Mucosa of rectum (tissue), 2 donors: ENCODE measurements around the gene ZRSR2.
"Not testable (repeated sequence)": the region's sequence is repeated elsewhere in the genome, so short reads cannot be mapped to it uniquely, and the experiment has no call there.

Experiments used
- H3K27ac ChIP-seq, 2 donors: one replicate each; pipeline ENCODE4 v1.7.0; 2013; ENCODE audit warnings: inconsistent platforms in 2 of 2, low read depth in 2 of 2, low read length in 2 of 2
- H3K27me3 ChIP-seq, 2 donors: one replicate each; pipeline ENCODE4 v1.7.0; 2013; ENCODE audit warnings: low read length in 2 of 2; ENCODE audit not compliant: control insufficient read depth in 2 of 2, insufficient read depth in 2 of 2
- H3K36me3 ChIP-seq, 2 donors: one replicate each; pipeline ENCODE4 v1.7.0; 2013; ENCODE audit warnings: low read length in 2 of 2; ENCODE audit not compliant: control insufficient read depth in 2 of 2, insufficient read depth in 2 of 2
- H3K4me1 ChIP-seq, 2 donors: one replicate each; pipeline ENCODE4 v1.7.0; 2013; ENCODE audit warnings: low read length in 2 of 2, mild to moderate bottlenecking in 1 of 2; ENCODE audit not compliant: control insufficient read depth in 2 of 2, insufficient read depth in 2 of 2
- H3K4me3 ChIP-seq, 2 donors: one replicate each; pipeline ENCODE4 v1.7.0; 2013; ENCODE audit warnings: low read length in 2 of 2
- H3K9ac ChIP-seq, 2 donors: one replicate each; pipeline ENCODE4 v1.7.0; 2013; ENCODE audit warnings: low read length in 2 of 2, low read depth in 1 of 2, mild to moderate bottlenecking in 1 of 2
- H3K9me3 ChIP-seq, 2 donors: one replicate each; pipeline ENCODE4 v1.7.0; 2013; ENCODE audit warnings: low read length in 2 of 2; ENCODE audit not compliant: control insufficient read depth in 2 of 2
- donor health status: healthy.
- donor health status: Normal muscosa, but diverticular disease.

ZRSR2 gene

DNA sequence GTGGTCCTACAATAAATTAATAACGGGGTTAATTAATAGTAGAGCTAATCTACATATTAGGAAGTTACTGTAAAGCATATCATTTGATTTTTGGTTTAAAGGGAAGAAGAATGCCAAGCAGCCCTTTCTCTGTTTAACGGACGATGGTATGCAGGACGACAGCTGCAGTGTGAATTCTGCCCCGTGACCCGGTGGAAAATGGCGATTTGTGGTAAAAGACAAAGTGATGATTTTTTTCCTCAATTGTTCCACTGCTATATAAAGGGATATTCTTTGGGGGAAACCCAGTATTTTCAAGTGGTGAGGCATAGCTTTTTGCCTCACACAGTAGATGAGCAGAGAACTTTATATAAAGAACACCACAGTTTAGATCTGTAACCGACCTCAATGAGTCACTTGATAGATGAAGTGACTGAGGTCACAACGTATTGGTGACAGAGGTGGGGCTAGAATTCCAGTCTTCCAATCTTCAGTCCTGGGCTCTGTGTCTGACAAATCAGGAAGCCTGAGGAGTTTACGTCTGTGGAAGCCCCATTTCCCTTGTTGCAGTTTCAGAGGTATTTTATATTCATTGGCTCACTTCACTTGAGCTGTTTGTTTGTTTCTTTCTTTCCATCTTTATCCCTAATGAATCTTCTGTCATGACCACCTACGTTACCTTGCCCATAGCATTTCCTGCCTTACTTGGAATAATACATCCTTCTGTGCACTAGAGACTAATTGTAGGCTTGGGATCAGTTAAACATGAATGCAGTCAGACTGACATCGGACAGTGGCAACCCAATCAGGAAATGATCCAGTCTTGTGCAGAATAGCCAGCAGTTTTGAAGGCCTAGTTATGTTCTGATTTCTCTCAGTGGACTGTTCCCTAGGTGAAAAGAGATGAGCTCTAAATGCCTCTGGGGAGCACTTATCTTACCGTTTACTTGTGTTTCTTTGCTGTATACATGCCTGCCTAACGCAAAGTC, 30.1 kb downstream of the ZRSR2 start:
- Histone ChIP-seq H3K9ac (no peak overlapping the region), H3K27me3 (no peaks in the 10 kb centered on the region), H3K4me3 (no peak overlapping the region), H3K9me3 (no peaks in the 10 kb centered on the region), H3K27ac (no peak overlapping the region), H3K36me3 (peaks cover 30 to 57% of the 10 kb centered on the region in 2 donors), H3K4me1 (no peaks in the 10 kb centered on the region)

DNA sequence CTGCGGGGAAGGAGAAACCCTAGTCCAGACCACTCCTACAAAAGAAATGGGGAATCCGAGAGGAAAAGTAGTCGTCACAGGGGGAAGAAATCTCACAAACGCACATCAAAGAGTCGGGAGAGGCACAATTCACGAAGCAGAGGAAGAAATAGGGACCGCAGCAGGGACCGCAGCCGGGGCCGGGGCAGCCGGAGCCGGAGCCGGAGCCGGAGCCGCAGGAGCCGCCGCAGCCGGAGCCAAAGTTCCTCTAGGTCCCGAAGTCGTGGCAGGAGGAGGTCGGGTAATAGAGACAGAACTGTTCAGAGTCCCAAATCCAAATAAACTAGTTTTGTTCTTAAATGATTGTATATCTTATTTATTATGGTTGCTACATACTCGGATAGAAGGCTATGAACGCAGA, 32.6 kb downstream of the ZRSR2 start:
- Histone ChIP-seq H3K4me3 (no peak overlapping the region), H3K36me3 (peaks cover 24 to 40% of the 10 kb centered on the region in 2 donors), H3K27ac (no peak overlapping the region), H3K9ac (no peak overlapping the region), H3K27me3 (no peaks in the 10 kb centered on the region), H3K9me3 (no peaks in the 10 kb centered on the region), H3K4me1 (no peaks in the 10 kb centered on the region)

DNA sequence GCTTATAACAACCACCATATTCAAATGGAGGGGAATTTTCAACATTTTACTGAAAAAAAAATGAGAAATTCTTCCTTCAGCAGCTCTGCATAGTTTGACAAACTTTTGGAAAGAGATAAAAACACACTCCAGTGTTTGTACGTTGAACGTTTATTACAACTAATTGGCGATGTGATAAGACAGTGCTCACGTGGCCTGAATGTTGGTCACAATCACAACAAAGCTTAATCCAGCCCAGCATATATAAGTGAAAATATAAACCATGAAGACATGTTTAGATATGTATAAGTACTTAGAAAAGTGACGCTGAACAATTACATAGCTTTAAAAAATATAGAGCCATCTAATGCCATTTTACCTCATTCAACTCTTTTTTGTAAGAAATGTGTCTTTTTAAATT, 35.7 kb downstream of the ZRSR2 start:
- Histone ChIP-seq H3K4me3 (no peak overlapping the region), H3K9me3 (no peaks in the 10 kb centered on the region), H3K27ac (no peak overlapping the region), H3K9ac (no peak overlapping the region), H3K36me3 (peaks cover 12 to 21% of the 10 kb centered on the region in 2 donors), H3K4me1 (no peaks in the 10 kb centered on the region), H3K27me3 (no peaks in the 10 kb centered on the region)

DNA sequence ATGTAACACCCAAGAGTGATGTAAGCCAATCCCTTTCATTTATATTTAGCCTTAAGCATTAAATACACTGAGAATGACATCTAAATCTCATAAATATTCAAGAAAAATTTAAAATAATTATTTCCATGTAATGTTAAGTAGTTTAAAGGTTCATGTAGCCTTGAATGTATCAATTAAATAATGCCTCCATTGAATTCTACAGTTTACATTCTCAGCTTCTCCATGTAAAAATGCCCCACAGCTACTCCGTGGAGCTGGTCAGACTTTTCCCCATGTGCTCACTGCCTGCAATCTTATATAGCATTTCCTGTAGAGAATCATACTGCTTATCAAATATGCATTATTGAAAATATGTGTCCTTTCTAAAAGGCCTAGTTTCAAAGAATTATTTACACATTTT, 38.9 kb downstream of the ZRSR2 start:
- Histone ChIP-seq H3K27ac (no peak overlapping the region), H3K9ac (no peak overlapping the region), H3K9me3 (no peaks in the 10 kb centered on the region), H3K36me3 (peaks cover 8% of the 10 kb centered on the region in 2 donors), H3K4me3 (no peak overlapping the region), H3K27me3 (no peaks in the 10 kb centered on the region), H3K4me1 (no peaks in the 10 kb centered on the region)

DNA sequence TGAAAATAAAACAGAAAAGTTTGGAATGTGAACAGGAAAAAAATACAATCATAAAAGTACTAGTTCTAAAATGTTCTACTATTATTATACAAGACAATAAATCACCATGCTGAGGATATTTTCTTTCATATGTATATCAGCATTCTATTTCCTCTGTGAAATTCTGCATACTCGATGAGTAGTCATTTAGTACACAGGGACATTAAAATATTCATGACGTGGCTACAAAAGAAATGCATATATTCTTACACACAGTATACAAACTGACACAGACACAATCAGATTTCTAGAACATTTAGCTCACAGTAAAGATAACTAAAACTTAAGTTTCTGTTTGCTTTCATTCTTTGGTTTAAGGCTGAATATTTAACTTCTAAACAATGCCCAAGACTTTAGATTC, 41.1 kb downstream of the ZRSR2 start:
- H3K4me3 ChIP-seq, H3K9me3 ChIP-seq, H3K4me1 ChIP-seq, H3K36me3 ChIP-seq, H3K27me3 ChIP-seq, H3K27ac ChIP-seq, H3K9ac ChIP-seq: not testable (repeated sequence)

DNA sequence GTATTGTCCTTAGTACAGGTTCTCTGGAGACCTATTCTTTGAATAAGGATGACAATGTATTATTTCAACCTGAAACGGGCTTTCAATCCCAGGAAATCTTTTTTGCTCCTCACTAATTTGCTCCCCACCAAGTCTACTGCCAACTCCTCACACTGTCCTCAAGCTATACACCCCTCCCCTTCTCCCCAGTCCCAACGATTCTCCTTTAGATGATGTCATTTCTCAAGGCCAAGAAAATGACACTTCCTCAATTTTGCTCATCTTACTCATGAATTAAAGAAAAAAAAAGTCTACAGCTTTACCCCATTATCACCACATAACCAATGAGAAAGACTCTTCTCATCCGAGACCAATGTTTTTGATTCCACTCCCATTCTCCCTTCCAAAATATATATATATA, 43.8 kb downstream of the ZRSR2 start:
- H3K9me3 ChIP-seq = no peaks in the 10 kb centered on the region
- H3K4me3 ChIP-seq = no peak overlapping the region
- H3K36me3 ChIP-seq = peaks cover 0 to 2% of the 10 kb centered on the region in 2 donors
- no peak overlapping the region for H3K27ac ChIP-seq
- no peaks in the 10 kb centered on the region for H3K27me3 ChIP-seq
- H3K4me1 ChIP-seq = no peaks in the 10 kb centered on the region
- no peak overlapping the region for H3K9ac ChIP-seq

DNA sequence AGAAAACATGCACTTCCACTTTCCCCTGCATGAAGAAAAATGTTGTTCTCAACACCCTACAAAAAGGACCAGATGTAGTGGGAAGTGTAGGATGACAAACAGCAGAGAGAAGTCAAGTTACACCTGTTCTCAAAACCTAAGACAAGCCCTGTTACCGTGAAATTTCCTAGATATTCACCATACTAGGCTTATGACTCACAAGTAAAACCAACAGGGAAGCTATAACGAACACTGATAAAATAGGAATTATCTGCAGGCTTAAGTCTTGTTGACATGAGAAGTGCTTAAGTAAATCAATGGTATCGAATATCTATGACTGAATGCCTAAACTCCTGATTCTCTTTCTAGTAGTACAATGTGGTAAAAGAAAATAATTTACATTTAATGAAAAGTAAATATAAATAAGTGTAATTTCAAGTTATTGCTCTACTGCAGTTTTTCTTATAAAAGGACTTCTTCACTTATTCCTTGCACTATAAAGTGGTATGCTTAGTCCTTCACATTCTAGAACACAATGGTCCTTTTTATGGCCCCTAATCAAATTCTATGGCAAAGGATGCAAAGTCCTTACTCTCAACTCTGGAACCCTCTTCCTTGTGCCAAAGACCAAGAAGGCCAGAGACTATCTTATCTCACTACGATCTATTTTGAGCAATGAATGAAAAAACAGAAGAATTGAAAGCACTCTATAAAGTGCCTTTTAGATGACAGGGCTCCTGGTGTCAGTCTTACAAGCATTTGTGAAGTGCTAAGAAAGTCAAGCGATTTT, 44.7 kb downstream of the ZRSR2 start:
- Histone ChIP-seq H3K4me1 (no peaks in the 10 kb centered on the region), H3K9me3 (no peaks in the 10 kb centered on the region), H3K27me3 (no peaks in the 10 kb centered on the region), H3K27ac (no peak overlapping the region), H3K36me3 (peaks cover 0 to 2% of the 10 kb centered on the region in 2 donors), H3K4me3 (no peak overlapping the region), H3K9ac (no peak overlapping the region)

DNA sequence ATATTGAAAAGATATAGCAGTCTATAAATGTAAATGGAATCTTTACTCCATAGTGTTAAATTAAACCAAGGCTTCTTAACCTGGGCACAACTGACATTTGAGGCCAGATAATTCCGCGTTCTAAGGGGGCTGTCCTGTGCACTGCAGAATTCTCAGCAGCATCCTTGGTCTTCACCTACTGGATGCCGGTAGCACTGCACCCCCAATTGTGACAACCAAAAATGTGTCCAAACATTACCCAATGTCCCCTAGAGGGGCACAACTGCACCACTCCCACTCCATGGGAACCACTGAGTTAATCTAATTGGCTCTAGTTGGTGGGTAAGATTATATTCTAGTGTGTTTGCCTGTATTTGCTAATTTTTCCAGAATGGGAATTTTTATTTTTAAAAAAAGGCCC, 47.7 kb downstream of the ZRSR2 start:
- H3K27ac ChIP-seq = no peak overlapping the region
- no peak overlapping the region for H3K4me3 ChIP-seq
- H3K9ac ChIP-seq = no peak overlapping the region
- no peaks in the 10 kb centered on the region for H3K27me3 ChIP-seq
- H3K9me3 ChIP-seq = no peaks in the 10 kb centered on the region
- peaks cover 0 to 1% of the 10 kb centered on the region in 2 donors for H3K36me3 ChIP-seq
- H3K4me1 ChIP-seq = no peaks in the 10 kb centered on the region

DNA sequence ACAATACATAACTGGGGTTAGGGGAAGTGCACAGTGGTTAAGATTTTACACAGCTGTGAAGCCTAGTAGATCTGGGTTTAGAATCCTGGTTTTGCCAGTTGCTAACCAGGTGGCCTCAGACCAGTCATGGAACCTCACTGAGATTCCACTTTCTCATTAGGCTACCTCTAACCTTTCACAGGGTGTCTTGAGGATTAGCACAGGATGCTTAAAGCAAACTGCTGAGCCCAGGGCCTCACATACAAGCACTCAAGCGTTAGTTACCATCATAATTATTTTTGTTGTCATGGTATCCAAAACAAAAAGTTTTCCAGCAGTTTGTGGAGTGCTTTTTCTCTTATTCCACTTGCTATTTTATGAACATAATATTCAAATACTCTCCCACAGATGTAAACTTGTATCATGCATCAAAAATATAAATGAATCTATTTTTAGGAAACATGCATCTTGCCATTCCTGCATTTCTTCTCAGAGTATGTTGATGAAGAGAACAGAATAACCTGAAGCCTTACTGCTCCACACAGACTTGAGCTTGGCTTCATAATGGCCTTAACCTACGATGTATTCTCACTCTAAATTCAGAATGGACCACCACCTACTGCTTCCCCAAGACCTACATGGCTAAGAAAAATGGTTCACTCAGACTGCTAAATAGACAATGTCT, 51.7 kb downstream of the ZRSR2 start:
- H3K4me3 ChIP-seq = no peak overlapping the region
- no peaks in the 10 kb centered on the region for H3K9me3 ChIP-seq
- H3K36me3 ChIP-seq = no peaks in the 10 kb centered on the region

DNA sequence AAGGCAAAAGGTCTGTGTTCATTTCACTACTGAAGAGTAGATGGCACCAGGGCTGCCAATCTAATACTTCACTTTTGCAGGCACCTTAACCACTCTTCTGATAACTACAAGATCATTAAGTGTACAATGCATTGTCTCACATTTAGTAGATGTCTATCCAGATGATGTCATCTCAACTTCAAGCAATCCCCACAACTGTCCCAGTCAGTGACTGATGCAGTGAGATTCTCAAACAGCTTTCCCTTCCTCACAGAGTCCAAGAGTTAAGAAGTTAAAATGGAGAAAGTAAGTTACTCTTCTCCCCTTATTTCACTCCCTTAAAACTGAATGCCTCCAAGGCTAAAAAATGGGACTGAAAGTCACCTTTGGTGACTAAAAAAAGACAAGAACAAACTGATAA, 53.7 kb downstream of the ZRSR2 start:
- Histone ChIP-seq H3K4me3 (no peak overlapping the region), H3K27ac (no peak overlapping the region), H3K36me3 (peaks cover 0 to 3% of the 10 kb centered on the region in 2 donors), H3K4me1 (no peaks in the 10 kb centered on the region), H3K9ac (no peak overlapping the region), H3K9me3 (no peaks in the 10 kb centered on the region), H3K27me3 (no peaks in the 10 kb centered on the region)

More for the DNA sequence above, 51.7 kb downstream of the ZRSR2 start:
- Histone ChIP-seq H3K27ac (no peak overlapping the region), H3K27me3 (no peaks in the 10 kb centered on the region), H3K4me1 (no peaks in the 10 kb centered on the region), H3K9ac (no peak overlapping the region)
